RWPE2 (cell line): ENCODE results near the gene STK38L.

Experiments
- ATAC-seq: fragments of 200-7000 bp; cut with Tn5 transposase; 3 replicates; pipeline ENCODE4 v1.9.1; 2021; ENCODE audit warnings: low read depth
- DNase-seq: peaks from one replicate; pipeline ENCODE4 v3.0.0-alpha.2; 2020; ENCODE audit warnings: low spot score
- H3K27ac ChIP-seq: fragments of 450-650 bp; 2 replicates; pipeline ENCODE4 v1.5.1; 2017; ENCODE audit warnings: mild to moderate bottlenecking; ENCODE audit not compliant: poor library complexity, severe bottlenecking
- H3K27me3 ChIP-seq: fragments of 250-450 bp; sonication (Bioruptor Pico); 2 replicates; pipeline ENCODE4 v1.5.1; 2021; ENCODE audit warnings: mild to moderate bottlenecking, moderate library complexity; ENCODE audit not compliant: insufficient read depth, poor library complexity, severe bottlenecking
- H3K36me3 ChIP-seq: fragments of 250-450 bp; sonication (Bioruptor Pico); 2 replicates; pipeline ENCODE4 v1.5.1; 2020; ENCODE audit warnings: low read depth, mild to moderate bottlenecking, moderate library complexity
- H3K4me1 ChIP-seq: fragments of 250-450 bp; sonication (Bioruptor Pico); 2 replicates; pipeline ENCODE4 v1.5.1; 2021; ENCODE audit warnings: mild to moderate bottlenecking, moderate library complexity; ENCODE audit not compliant: insufficient read depth, poor library complexity, severe bottlenecking
- H3K4me3 ChIP-seq: fragments of 250-450 bp; sonication (Bioruptor Pico); 2 replicates; pipeline ENCODE4 v1.5.1; 2021; ENCODE audit warnings: mild to moderate bottlenecking, moderate library complexity; ENCODE audit not compliant: severe bottlenecking
- H3K9me3 ChIP-seq: fragments of 250-450 bp; sonication (Bioruptor Pico); 2 replicates; pipeline ENCODE4 v1.5.1; 2021; ENCODE audit warnings: mild to moderate bottlenecking, moderate library complexity; ENCODE audit not compliant: severe bottlenecking
- CTCF ChIP-seq: fragments of 450-650 bp; IDR thresholded peaks from one replicate; pipeline ENCODE4 v1.5.1; 2017; ENCODE audit warnings: mild to moderate bottlenecking, moderate library complexity; ENCODE audit not compliant: poor library complexity, severe bottlenecking

STK38L gene

DNA sequence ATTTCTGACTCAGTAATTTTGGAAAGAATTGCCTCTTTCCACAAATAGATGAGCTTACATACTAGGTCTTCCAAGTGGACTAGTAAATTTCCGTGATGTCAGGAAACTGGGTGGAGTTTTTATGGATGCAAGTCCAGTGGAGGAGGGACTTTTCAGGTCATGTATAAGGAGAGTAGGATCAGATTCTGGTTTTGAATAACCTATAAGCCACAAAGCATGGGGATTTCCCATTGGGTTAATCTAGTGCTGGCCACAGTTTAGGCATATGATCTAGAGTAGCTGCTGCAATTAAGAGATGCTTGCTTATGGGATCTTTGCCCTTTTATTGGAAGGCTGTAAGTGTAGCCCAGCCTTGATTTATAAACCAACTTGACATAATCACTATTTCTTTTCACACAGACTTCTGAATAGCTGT, 33.8 kb downstream of the STK38L start:
- H3K4me1 ChIP-seq = no peaks in the 10 kb centered on the region
- TF ChIP-seq CTCF = no peak
- no peak overlapping the region for H3K27ac ChIP-seq
- H3K9me3 ChIP-seq = no peaks in the 10 kb centered on the region
- H3K27me3 ChIP-seq = no peaks in the 10 kb centered on the region
- H3K36me3 ChIP-seq = no peaks in the 10 kb centered on the region
- no peak overlapping the region for H3K4me3 ChIP-seq
- DNase-seq (no peak), ATAC-seq (no peak; the same call in 2 of the 3 replicates)

DNA sequence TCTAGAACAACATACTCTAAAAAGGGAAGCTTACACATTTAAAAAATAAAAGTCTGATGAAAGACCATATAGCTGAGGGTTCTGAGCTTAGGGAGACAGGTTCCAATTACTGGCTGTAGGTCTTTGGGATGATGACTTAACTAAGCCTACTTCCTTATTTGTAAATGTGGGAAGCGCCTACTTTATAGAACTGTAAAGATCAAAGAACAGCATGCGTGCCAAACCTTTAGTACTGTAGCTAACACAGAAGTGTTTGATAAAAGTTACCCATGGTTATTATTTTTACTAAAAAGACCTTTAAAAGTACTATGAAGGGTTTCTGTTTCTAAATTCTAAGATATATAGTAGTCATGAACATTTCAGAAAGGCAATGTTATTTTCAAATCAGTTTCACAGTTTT, 35.7 kb downstream of the STK38L start:
- ATAC-seq (no peak), DNase-seq (no peak)
- Histone ChIP-seq H3K4me1 (no peaks in the 10 kb centered on the region), H3K27ac (no peak overlapping the region), H3K9me3 (no peaks in the 10 kb centered on the region), H3K36me3 (no peaks in the 10 kb centered on the region), H3K27me3 (no peaks in the 10 kb centered on the region), H3K4me3 (no peak overlapping the region)
- no peak for TF ChIP-seq CTCF

DNA sequence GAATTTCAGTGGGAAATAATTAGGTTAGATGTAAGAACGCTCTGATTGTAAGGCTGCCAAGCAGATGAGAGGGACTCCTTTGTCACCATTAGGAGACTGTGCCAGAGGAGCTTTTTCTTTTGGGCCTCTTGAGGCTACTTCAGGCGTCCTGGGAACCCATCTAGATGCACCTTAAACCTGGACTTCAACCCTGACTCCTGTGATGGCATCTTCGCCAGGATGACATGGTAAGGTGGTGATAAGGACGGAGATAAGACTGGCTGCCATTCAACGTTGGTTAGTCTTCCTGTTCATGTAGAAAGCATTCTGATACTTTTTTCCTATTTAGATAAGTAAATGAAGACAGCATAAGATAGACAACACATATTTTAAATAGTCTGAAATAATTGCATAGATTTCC, 36.3 kb downstream of the STK38L start:
- H3K9me3 ChIP-seq = no peaks in the 10 kb centered on the region
- H3K4me3 ChIP-seq = no peak overlapping the region
- H3K27me3 ChIP-seq = no peaks in the 10 kb centered on the region
- H3K4me1 ChIP-seq = no peaks in the 10 kb centered on the region
- H3K36me3 ChIP-seq = no peaks in the 10 kb centered on the region
- no peak for DNase-seq
- TF ChIP-seq CTCF = no peak
- H3K27ac ChIP-seq = no peak overlapping the region
- ATAC-seq = no peak

- no peak for TF ChIP-seq CTCF
- DNase-seq = no peak
- Histone ChIP-seq H3K4me1 (no peaks in the 10 kb centered on the region), H3K9me3 (no peaks in the 10 kb centered on the region), H3K27ac (no peak overlapping the region), H3K4me3 (no peak overlapping the region), H3K36me3 (no peaks in the 10 kb centered on the region), H3K27me3 (no peaks in the 10 kb centered on the region)
- no peak for ATAC-seq
Observed at GRCh38 chr12:27282754-27283153, 38.7 kb downstream of the STK38L start.

DNA sequence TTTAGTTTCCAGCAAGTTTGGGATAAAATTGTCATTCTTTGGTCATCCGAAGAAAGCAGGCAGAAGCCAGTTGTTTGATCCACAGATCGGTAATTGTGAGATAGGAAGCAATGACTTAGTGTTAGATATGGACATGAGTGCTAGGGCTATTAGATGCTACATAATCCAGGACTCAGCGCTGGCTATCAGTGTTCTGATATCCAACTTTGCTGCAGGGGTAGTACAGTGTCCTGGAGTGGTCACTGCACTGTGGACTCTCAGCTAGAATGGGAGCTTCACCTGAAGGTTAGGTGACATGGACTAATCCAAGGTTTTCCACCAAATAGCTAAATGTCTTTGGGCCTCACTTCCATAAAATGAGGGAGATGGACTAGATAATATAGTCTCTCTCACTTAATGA, 39.9 kb downstream of the STK38L start:
- ATAC-seq (no peak), DNase-seq (no peak)
- no peak for TF ChIP-seq CTCF
- Histone ChIP-seq H3K36me3 (no peaks in the 10 kb centered on the region), H3K4me1 (no peaks in the 10 kb centered on the region), H3K27ac (no peak overlapping the region), H3K27me3 (no peaks in the 10 kb centered on the region), H3K4me3 (no peak overlapping the region), H3K9me3 (no peaks in the 10 kb centered on the region)
